Spleen (tissue), 11 donors: ENCODE results near the gene BABAM2. TPM values are rescaled to one million over a fixed set of nuclear protein-coding genes. Genes with fewer than 3 reads are reported as not detected.

ENCODE experiments used
- DNase-seq: peaks from one replicate; pipeline ENCODE4 v3.0.0-alpha.2; 2020
- H3K27ac ChIP-seq, 8 donors: fragments of 200-600 bp; sonication (generic) in 7 of 8; 1 replicate in 4 of 8; 2 replicates in 4 of 8; pipeline versions ENCODE4 v1.5.0 to v1.8.0; 2016 to 2021; ENCODE audit warnings: inconsistent platforms in 4 of 8, mild to moderate bottlenecking in 4 of 8, moderate library complexity in 1 of 8
- H3K27me3 ChIP-seq, 7 donors: fragments of 200-600 bp; sonication (generic) in 6 of 7; replicated peaks in 1 of 7; 1 replicate in 4 of 7; 2 replicates in 3 of 7; pipeline versions ENCODE4 v1.5.0 to v1.8.0; 2016 to 2021; ENCODE audit warnings: inconsistent platforms in 3 of 7, mild to moderate bottlenecking in 1 of 7
- H3K36me3 ChIP-seq, 6 donors: fragments of 200-600 bp; sonication (generic) in 5 of 6; 1 replicate in 4 of 6; 2 replicates in 2 of 6; pipeline versions ENCODE4 v1.5.0 to v1.8.0; 2016 to 2021; ENCODE audit warnings: inconsistent platforms in 2 of 6
- H3K4me1 ChIP-seq, 6 donors: fragments of 200-600 bp; sonication (generic) in 5 of 6; 1 replicate in 3 of 6; 2 replicates in 3 of 6; pipeline versions ENCODE4 v1.5.0 to v1.8.0; 2016 to 2021; ENCODE audit warnings: inconsistent platforms in 3 of 6
- H3K4me3 ChIP-seq, 8 donors: fragments of 200-600 bp; sonication (generic) in 7 of 8; 1 replicate in 4 of 8; 2 replicates in 4 of 8; pipeline versions ENCODE4 v1.5.0 to v1.8.0; 2016 to 2021; ENCODE audit warnings: inconsistent platforms in 4 of 8, mild to moderate bottlenecking in 4 of 8, moderate library complexity in 2 of 8
- H3K9me3 ChIP-seq, 8 donors: fragments of 200-600 bp; sonication (generic) in 7 of 8; 1 replicate in 4 of 8; 2 replicates in 4 of 8; pipeline versions ENCODE4 v1.5.0 to v1.8.0; 2016 to 2021; ENCODE audit warnings: inconsistent platforms in 4 of 8
- CTCF ChIP-seq, 11 experiments: fragments of 200-600 bp in 7 of 11; fragments of 450-650 bp in 4 of 11; sonication (generic) in 4 of 11; IDR thresholded peaks in 8 of 11; conservative IDR thresholded peaks in 3 of 11; 1 replicate in 7 of 11; 2 replicates in 4 of 11; pipeline versions ENCODE4 v1.4.0 to v1.8.0; 2016 to 2021; ENCODE audit warnings: antibody characterized with exemption in 11 of 11, inconsistent platforms in 4 of 11, mild to moderate bottlenecking in 1 of 11
- POLR2A ChIP-seq, 3 donors: fragments of 450-650 bp; IDR thresholded peaks; one replicate each; pipeline ENCODE4 v1.5.1; 2017; ENCODE audit warnings: antibody characterized with exemption in 3 of 3, mild to moderate bottlenecking in 1 of 3
- POLR2AphosphoS5 ChIP-seq, 3 donors: sonication (generic); formaldehyde crosslinking; IDR thresholded peaks; one replicate each; pipeline ENCODE4 v1.5.1; 2017; ENCODE audit warnings: antibody characterized with exemption in 3 of 3
- WGBS, 5 donors: extraction: QIAGEN DNeasy Blood & Tissue Kit in 3 of 5; methylation state at CpG; one replicate each; pipeline versions ENCODE4 v1.1.5 to v1.1.7; 2013 to 2018; 5-methylcytosine and 5-hydroxymethylcytosine counted together
- intact Hi-C: fragments of 100-400 bp; cut with DNase I; formaldehyde crosslinking; loops from one replicate; pipeline ENCODE4 v1.15.0; 2023; ENCODE audit warnings: low total_unique reads
- polyA plus RNA-seq, 3 donors: library from polyadenylated mRNA; stranded (reverse); fragments of 200-250 nt; gene quantifications; one replicate each; pipeline ENCODE4 v1.2.1, GENCODE V29; 2013
- total RNA-seq, 7 donors: library from RNA; depleted of rRNA in 3 of 7; stranded (reverse); fragments of >200 nt in 3 of 7; fragmentation: NEBNext Ultra II Directional in 4 of 7; extraction: Animal tissue kit (Norgen Biotek cat#: 25700) in 4 of 7; gene quantifications; one replicate each; pipeline versions ENCODE4 v1.1.0 to v1.2.1, GENCODE V29; 2016 to 2021
- donor health status: healthy with polysubstance abuse.
- donor health status: DM: no; HTN: no; CAD: no; lungs with moderate emphysema.
- donor health status: DM: no; HTN: no; CAD: no.
- donor health status: Bipolar disorder and iron deficiency.
- donor health status: healthy.
- donor health status: DM: no; HTN: no; CAD: no.
- donor health status: DM: yes; HTN: yes; CAD: no.

BABAM2 gene
- total and polyA plus RNA-seq, 10 donors = 16.1 to 70.1 (median 55.0) TPM

- Histone ChIP-seq H3K4me3 (no peak overlapping the region), H3K27ac (no peak overlapping the region), H3K36me3 (no peaks in the 10 kb centered on the region), H3K4me1 (peaks cover 0 to 4% (median 0%) of the 10 kb centered on the region in 6 donors), H3K27me3 (no peaks in the 10 kb centered on the region), H3K9me3 (peaks cover 0 to 11% (median 7%) of the 10 kb centered on the region in 8 donors)
- DNase-seq = no peak
- no peak for TF ChIP-seq POLR2AphosphoS5 (IDR thresholded peaks at IDR 0.05)
- no peak for TF ChIP-seq CTCF (IDR thresholded peaks at IDR 0.05 in 8 of 11, conservative IDR thresholded peaks at IDR 0.05 in 3 of 11)
- TF ChIP-seq POLR2A (IDR thresholded peaks at IDR 0.05) = no peak
- intact Hi-C loops = no loop called here
- whole genome bisulfite sequencing, 5 donors = 72 to 86% (median 76%) methylated on average over 3 of the region's 3 CpGs
These were observed 36.2 kb upstream of the BABAM2 start for GRCh38 chr2:27854229-27854862.

DNA sequence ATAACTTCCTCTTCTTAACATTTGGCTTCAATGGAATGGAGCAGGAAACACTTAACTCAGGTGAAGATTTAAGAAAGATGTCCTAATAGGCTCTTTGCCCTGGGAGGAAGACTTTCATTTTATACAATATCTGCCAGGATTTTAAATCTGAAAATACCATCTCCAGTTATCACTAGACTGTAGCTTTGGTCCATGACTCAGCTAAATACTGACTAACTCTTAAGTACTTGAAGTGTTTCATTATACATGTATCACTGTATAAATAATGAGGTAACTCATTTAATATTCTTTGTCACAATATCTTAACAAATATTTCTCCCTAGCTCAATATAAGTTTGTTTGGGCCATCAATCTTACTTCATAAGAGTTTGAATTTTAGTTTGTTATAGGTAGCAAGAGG lies 35.1 kb upstream of the BABAM2 start:
- H3K9me3 ChIP-seq = peaks cover 0 to 11% (median 7%) of the 10 kb centered on the region in 8 donors
- H3K27me3 ChIP-seq = no peaks in the 10 kb centered on the region
- DNase-seq = no peak
- TF ChIP-seq CTCF (IDR thresholded peaks at IDR 0.05 in 8 of 11, conservative IDR thresholded peaks at IDR 0.05 in 3 of 11) (no peak), POLR2A (IDR thresholded peaks at IDR 0.05) (no peak), POLR2AphosphoS5 (IDR thresholded peaks at IDR 0.05) (no peak)
- intact Hi-C loops = no loop called here
- peaks cover 0 to 4% (median 0%) of the 10 kb centered on the region in 6 donors for H3K4me1 ChIP-seq
- no peak overlapping the region for H3K27ac ChIP-seq
- H3K36me3 ChIP-seq = no peaks in the 10 kb centered on the region
- no peak overlapping the region for H3K4me3 ChIP-seq

GRCh38 chr2:27856386-27856785 lies 34.1 kb upstream of the BABAM2 start:
- peaks cover 0 to 11% (median 7%) of the 10 kb centered on the region in 8 donors for H3K9me3 ChIP-seq
- no peak for DNase-seq
- no peaks in the 10 kb centered on the region for H3K36me3 ChIP-seq
- H3K4me3 ChIP-seq = no peak overlapping the region
- WGBS, 5 donors = 59 to 88% (median 78%) methylated on average over 3 of the region's 3 CpGs
- peaks cover 0 to 4% (median 0%) of the 10 kb centered on the region in 6 donors for H3K4me1 ChIP-seq
- H3K27me3 ChIP-seq = no peaks in the 10 kb centered on the region
- TF ChIP-seq POLR2AphosphoS5 (IDR thresholded peaks at IDR 0.05) = no peak
- no peak for TF ChIP-seq POLR2A (IDR thresholded peaks at IDR 0.05)
- no peak for TF ChIP-seq CTCF (IDR thresholded peaks at IDR 0.05 in 8 of 11, conservative IDR thresholded peaks at IDR 0.05 in 3 of 11)
- no peak overlapping the region for H3K27ac ChIP-seq
- intact Hi-C loops = no loop called here

GRCh38 chr2:27856956-27857355 lies 33.6 kb upstream of the BABAM2 start:
- Histone ChIP-seq H3K4me3 (no peak overlapping the region), H3K36me3 (no peaks in the 10 kb centered on the region), H3K27me3 (no peaks in the 10 kb centered on the region), H3K9me3 (peaks cover 0 to 11% (median 7%) of the 10 kb centered on the region in 8 donors), H3K4me1 (peaks cover 0 to 4% (median 0%) of the 10 kb centered on the region in 6 donors), H3K27ac (no peak overlapping the region)
- intact Hi-C loops = no loop called here
- WGBS, 5 donors = 60 to 98% (median 95%) methylated on average over 3 of the region's 3 CpGs
- DNase-seq = no peak
- TF ChIP-seq CTCF (IDR thresholded peaks at IDR 0.05 in 8 of 11, conservative IDR thresholded peaks at IDR 0.05 in 3 of 11) (no peak), POLR2A (IDR thresholded peaks at IDR 0.05) (no peak), POLR2AphosphoS5 (IDR thresholded peaks at IDR 0.05) (no peak)
